KBM-7 (cell line): ENCODE data around the gene NKD1.

Experiments
- DNase-seq: peaks from one replicate; pipeline ENCODE4 v3.0.0-alpha.2; 2015
- in situ Hi-C: fragments of 300-500 bp; cut with MboI; formaldehyde crosslinking; loops from 2 replicates; pipeline ENCODE4 v1.14.3; 2020; ENCODE audit warnings: low sequenced_read_pairs, low pct_unique_long_range_greater_than_20kb, mixed read lengths

Gene NKD1

DNA sequence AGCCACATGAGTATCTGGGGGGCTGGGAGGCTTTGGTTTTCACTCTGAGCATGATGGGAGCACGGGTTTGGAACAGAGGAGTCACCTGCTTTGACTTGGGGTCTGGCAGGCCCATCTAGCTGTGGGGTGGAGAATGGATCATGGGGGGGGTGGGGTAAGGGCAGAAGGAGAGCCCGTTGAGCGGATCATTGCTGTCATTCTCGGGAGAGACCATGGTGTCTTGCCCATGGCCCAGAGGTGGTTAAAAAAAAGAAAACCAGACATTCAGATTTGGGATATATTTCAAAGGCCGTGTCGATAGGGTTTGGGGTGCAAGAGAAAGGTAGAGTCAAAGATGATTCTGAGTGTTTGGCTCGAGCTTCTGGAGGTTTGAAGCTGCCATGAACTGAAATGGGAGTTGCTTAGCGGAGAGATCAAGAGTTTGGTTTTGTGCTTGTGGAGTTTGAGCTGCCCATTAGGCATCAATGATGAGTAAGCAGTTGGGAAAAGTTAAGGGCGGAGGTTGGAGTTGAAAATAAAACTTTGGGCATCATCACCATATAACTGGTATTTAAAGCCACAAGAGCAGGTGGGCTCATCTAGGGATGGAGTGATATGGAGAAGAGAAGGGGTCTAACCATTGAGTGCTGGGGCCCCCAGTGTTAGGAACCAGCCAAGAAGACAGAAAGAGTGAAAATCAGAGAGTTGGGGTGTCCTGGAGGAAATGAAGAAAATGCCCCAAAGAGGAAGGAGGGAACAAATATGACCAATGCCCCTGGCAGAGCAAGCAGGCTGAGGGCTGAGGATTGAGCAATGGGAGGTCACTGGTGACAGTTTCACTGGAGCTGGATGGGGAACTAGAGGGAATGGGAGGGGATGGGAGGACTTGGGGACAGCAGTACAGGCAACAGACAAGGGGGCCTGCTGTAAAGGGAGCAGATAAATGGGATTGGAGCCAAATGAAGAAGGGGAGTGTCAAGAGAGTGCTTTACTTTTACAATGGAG lies 147.1 kb downstream of the NKD1 start:
- in situ Hi-C loops, result no loop called here
- peak; percentile 59 for DNase-seq

GRCh38 chr16:50696126-50696525 lies 147.9 kb downstream of the NKD1 start:
- no peak for DNase-seq
- in situ Hi-C loops, result no loop called here

DNA sequence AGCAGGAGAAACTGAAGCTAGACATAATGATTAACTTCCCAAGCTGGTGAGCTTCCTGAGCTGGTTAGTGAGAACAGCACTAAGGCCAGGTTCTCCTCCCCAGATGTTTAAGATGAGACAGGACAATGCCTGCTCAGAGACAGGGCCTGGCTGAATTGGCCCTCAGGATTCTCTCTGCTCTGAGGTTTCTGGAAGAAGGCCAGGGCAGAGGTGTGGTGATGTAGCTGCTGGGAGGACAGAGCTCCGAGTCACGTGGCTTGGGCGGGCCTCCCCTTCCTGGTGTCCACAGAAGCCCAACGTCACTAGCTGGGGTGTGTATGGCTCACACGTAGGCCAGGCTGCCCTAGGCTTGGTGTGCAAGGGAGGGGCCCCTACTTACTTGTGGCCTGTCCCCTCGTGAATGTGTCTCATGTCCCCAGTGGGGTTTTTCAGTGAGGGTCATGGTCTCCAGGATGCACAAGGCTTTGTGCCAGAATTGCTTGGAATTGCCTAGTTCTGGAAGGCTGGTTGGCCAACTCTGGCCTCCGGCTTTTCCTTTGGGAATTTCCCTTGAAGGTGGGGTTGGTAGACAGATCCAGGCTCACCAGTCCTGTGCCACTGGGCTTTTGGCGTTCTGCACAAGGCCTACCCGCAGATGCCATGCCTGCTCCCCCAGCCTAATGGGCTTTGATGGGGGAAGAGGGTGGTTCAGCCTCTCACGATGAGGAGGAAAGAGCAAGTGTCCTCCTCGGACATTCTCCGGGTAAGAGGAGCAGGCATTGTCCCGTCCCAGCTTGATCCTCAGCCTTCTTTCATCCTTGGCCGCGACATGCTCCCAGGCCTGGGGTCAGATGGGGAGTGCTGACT lies 148.6 kb downstream of the NKD1 start:
- peak; percentile 77 for DNase-seq
- in situ Hi-C loops, result no loop called here

- in situ Hi-C loops, result no loop called here
- no peak for DNase-seq
Measured at GRCh38 chr16:50697421-50697715, 149.2 kb downstream of the NKD1 start.

DNA sequence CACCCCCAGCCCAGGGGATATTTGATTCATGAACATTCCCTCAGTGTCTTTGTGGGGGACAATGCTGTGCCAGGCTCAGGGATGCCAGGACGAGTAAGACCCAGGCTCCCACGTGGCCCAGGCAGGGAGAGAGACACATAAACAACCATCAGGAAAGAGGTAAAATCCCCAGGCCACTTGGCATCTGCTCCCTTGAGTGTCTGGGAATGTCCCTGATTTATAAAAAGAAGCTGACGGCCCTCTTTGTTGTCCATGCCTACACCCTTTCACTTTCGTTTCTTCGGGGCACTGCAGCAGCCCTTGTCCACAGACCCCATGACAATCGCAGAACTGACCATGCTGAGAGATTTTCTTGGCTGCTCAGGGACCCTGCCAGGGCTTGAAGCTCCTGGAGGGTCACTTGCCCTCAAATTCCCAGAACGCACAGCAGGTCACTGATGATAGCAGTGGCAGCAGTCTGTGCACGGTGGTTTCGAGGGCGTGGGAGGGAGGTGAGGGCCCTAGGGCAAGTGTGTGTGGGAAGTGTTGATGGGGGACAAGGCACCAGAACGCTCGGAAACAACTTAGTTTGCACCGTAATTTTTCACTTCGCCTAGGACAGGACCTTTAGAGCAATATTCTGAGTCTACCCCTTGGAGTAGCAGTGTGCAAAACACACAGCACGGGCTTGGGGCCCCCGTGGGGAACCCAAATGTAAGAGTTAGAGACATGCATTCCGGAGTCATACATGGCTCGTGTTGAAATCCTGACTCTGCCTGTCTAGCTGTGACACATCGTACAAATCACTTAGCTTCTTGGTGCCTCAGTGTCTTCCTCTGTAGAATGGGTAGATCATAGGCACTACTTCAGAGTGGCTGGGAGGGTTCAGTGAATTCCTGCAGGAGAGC lies 149.9 kb downstream of the NKD1 start:
- DNase-seq, result no peak
- in situ Hi-C loops, result no loop called here
